Testis (tissue), 3 donors: Measurements from ENCODE around the gene MESD. TPM values are rescaled to one million over a fixed set of nuclear protein-coding genes. Genes with fewer than 3 reads are reported as not detected.

ENCODE experiments used
- DNase-seq: peaks from one replicate; pipeline ENCODE4 v3.0.0-alpha.2; 2019
- H3K27ac ChIP-seq, 2 donors: fragments of 200-600 bp; sonication (generic); one replicate each; pipeline ENCODE4 v1.5.1; 2019
- H3K27me3 ChIP-seq: fragments of 200-600 bp; sonication (generic); one replicate; pipeline ENCODE4 v1.5.1; 2019
- H3K36me3 ChIP-seq: fragments of 200-600 bp; sonication (generic); one replicate; pipeline ENCODE4 v1.5.1; 2017; ENCODE audit warnings: low read depth; ENCODE audit errors: missing control alignments
- H3K4me1 ChIP-seq: fragments of 200-600 bp; sonication (generic); one replicate; pipeline ENCODE4 v1.5.1; 2019
- H3K4me3 ChIP-seq, 2 donors: fragments of 200-600 bp; sonication (generic); one replicate each; pipeline ENCODE4 v1.5.1; 2017 to 2019
- H3K9me3 ChIP-seq: fragments of 200-600 bp; sonication (generic); one replicate; pipeline ENCODE4 v1.5.1; 2017
- CTCF ChIP-seq, 3 experiments: fragments of 450-650 bp in 2 of 3; fragments of 200-600 bp in 1 of 3; sonication (generic) in 1 of 3; IDR thresholded peaks; one replicate each; pipeline ENCODE4 v1.5.1; 2016 to 2019; ENCODE audit warnings: antibody characterized with exemption in 3 of 3, mild to moderate bottlenecking in 2 of 3, moderate library complexity in 1 of 3
- POLR2A ChIP-seq: fragments of 450-650 bp; IDR thresholded peaks from one replicate; pipeline ENCODE4 v1.6.1; 2017; ENCODE audit warnings: antibody characterized with exemption, mild to moderate bottlenecking, moderate library complexity
- WGBS, 2 donors: methylation state at CpG; one replicate each; pipeline ENCODE4 v1.1.5; 2018; 5-methylcytosine and 5-hydroxymethylcytosine counted together
- intact Hi-C: fragments of 100-400 bp; cut with DNase I; formaldehyde crosslinking; loops from one replicate; pipeline ENCODE4 v1.15.1; 2023; ENCODE audit warnings: low total_unique reads
- polyA plus RNA-seq: library from polyadenylated mRNA; stranded (reverse); fragments of 350-450 nt; fragmentation: Illumina TruSeq; extraction: RNeasy Lipid Tissue Mini Kit (QIAGEN cat#74804); gene quantifications from one replicate; pipeline ENCODE4 v1.2.3, GENCODE V29; 2014; ENCODE audit warnings: low read depth, low replicate concordance; ENCODE audit not compliant: insufficient read depth
- total RNA-seq, 2 donors: library from RNA; depleted of rRNA; stranded (reverse); fragments of >200 nt; gene quantifications; one replicate each; pipeline ENCODE4 v1.2.3, GENCODE V29; 2016

The MESD gene
- total and polyA plus RNA-seq, 3 donors from 2014 or later, result 26.0 to 39.8 (median 38.5) TPM

GRCh38 chr15:81015621-81016488 lies 26.2 kb upstream of the MESD start:
- Histone ChIP-seq H3K36me3 (no peaks in the 10 kb centered on the region), H3K4me1 (no peaks in the 10 kb centered on the region), H3K9me3 (no peaks in the 10 kb centered on the region), H3K27ac (no peak overlapping the region), H3K27me3 (no peaks in the 10 kb centered on the region), H3K4me3 (no peak overlapping the region)
- WGBS, 2 donors, result 65 to 69% methylated on average over 8 of the region's 8 CpGs
- DNase-seq, result no peak
- intact Hi-C loops, result no loop called here
- no peak for TF ChIP-seq CTCF (IDR thresholded peaks at IDR 0.05)
- no peak for TF ChIP-seq POLR2A

DNA sequence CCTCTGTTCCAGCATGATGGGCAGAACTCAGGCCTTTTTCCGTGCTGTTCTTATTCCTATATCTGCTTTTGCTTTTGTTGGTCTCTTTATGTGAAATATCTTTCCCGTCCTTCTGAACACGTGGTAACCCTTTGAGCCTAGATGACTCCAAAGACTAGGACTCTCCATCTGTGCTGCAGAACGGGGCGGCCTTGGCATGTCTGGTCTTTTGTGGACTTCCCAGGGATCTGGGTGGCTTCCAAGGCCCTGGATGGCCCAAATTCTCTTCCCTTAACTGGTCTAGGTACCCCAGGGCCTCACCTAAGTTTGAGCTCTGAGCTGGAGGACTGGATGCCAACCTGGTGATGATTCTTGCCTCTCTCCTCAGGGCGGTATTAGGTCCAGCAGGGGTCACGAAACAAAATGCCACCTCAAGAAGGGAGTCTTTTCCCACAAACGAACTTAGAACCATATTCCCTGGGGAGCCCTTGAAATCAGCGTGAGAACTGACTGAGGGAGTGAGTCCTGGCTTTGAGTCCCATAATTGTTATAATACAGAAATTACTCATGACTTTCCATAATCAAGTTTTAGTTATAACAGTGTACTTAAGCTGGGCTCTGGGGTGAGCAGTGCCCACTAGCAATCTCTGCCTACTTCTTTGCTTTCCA lies 25.0 kb upstream of the MESD start:
- intact Hi-C loops, result no loop called here
- no peaks in the 10 kb centered on the region for H3K36me3 ChIP-seq
- no peak overlapping the region for H3K27ac ChIP-seq
- no peaks in the 10 kb centered on the region for H3K27me3 ChIP-seq
- WGBS, 2 donors, result 82 to 86% methylated on average over 7 to 9 of the region's 9 CpGs
- H3K4me1 ChIP-seq, result no peaks in the 10 kb centered on the region
- no peak overlapping the region for H3K4me3 ChIP-seq
- H3K9me3 ChIP-seq, result no peaks in the 10 kb centered on the region
- TF ChIP-seq POLR2A, result no peak
- TF ChIP-seq CTCF (IDR thresholded peaks at IDR 0.05), result no peak
- DNase-seq, result no peak

DNA sequence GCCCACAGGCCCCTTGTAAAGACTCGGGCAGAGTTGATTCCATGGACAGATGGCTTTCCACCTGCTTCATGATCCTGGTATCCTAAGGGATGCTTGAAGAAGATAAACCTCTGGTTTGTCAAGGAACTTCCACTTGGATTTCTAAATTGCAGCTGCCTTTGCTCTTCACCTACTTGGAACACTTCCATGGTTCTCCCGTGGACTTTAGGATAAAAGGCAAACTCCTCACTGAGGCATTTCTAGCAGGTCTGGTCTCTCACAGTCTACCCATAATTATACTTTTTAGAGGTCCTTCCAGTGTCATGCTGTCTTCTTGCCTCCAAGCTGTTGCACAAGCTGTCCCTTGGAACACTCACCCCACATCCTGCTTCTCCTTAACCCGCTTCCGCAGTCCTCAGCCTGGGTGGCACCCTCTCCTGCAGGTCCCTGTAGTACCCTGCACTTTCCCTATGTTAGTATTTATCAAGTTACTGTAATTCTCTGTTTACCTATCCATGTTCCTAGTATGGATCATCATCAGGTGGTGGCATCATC lies 23.8 kb upstream of the MESD start:
- Histone ChIP-seq H3K27me3 (no peaks in the 10 kb centered on the region), H3K27ac (no peak overlapping the region), H3K36me3 (no peaks in the 10 kb centered on the region), H3K9me3 (no peaks in the 10 kb centered on the region), H3K4me1 (no peaks in the 10 kb centered on the region), H3K4me3 (no peak overlapping the region)
- DNase-seq, result no peak
- intact Hi-C loops, result no loop called here
- TF ChIP-seq POLR2A (no peak), CTCF (IDR thresholded peaks at IDR 0.05) (no peak)
- 69 to 89% methylated on average over 4 of the region's 4 CpGs for WGBS, 2 donors

GRCh38 chr15:81012588-81012987 lies 23.0 kb upstream of the MESD start:
- DNase-seq, result no peak
- Histone ChIP-seq H3K36me3 (no peaks in the 10 kb centered on the region), H3K27ac (no peak overlapping the region), H3K9me3 (no peaks in the 10 kb centered on the region), H3K27me3 (no peaks in the 10 kb centered on the region), H3K4me3 (no peak overlapping the region), H3K4me1 (no peaks in the 10 kb centered on the region)
- TF ChIP-seq CTCF (IDR thresholded peaks at IDR 0.05) (no peak), POLR2A (no peak)
- intact Hi-C loops, result no loop called here
- WGBS, 2 donors, result 88 to 100% methylated on average over 1 to 2 of the region's 2 CpGs
